Stimulated activated CD4-positive, alpha-beta T cell treated with anti-CD3 and anti-CD28 coated beads, Interleukin-2, amount 100 ng/mL, for 4 hours (primary cell): ENCODE measurements around the gene FOXP1.
A peak's percentile ranks its signal among the peaks of the same experiment; 100 is the strongest.
"Not testable (repeated sequence)": the region's sequence is repeated elsewhere in the genome, so short reads cannot be mapped to it uniquely, and the experiment has no call there.

Experiments used
- DNase-seq: peaks from one replicate; pipeline ENCODE4 v3.0.0-alpha.2; 2020; ENCODE audit warnings: low read depth

FOXP1 gene

GRCh38 chr3:71530903-71531530 is 52.5 kb downstream of the FOXP1 start:
- no peak for DNase-seq

- DNase-seq: no peak
These were observed 54.7 kb downstream of the FOXP1 start for GRCh38 chr3:71528816-71529215.

GRCh38 chr3:71526448-71526847 is 57.1 kb downstream of the FOXP1 start:
- DNase-seq: not testable (repeated sequence)

GRCh38 chr3:71525391-71525790 is 58.1 kb downstream of the FOXP1 start:
- DNase-seq: no peak

GRCh38 chr3:71524672-71525071 is 58.9 kb downstream of the FOXP1 start:
- DNase-seq: no peak

- no peak for DNase-seq
These were observed 59.9 kb downstream of the FOXP1 start for GRCh38 chr3:71523628-71524027.

GRCh38 chr3:71521940-71522876 is 61.3 kb downstream of the FOXP1 start:
- DNase-seq: no peak

- DNase-seq: no peak
These were observed 62.5 kb downstream of the FOXP1 start for GRCh38 chr3:71521021-71521352.

GRCh38 chr3:71520161-71521020 is 63.1 kb downstream of the FOXP1 start:
- DNase-seq: no peak

- no peak for DNase-seq
These were observed 65.4 kb downstream of the FOXP1 start for GRCh38 chr3:71518089-71518488.

GRCh38 chr3:71517271-71517791 is 66.2 kb downstream of the FOXP1 start:
- no peak for DNase-seq

- DNase-seq: no peak
These were observed 67.7 kb downstream of the FOXP1 start for GRCh38 chr3:71515636-71516365.

GRCh38 chr3:71514621-71515020 is 68.9 kb downstream of the FOXP1 start:
- no peak for DNase-seq

GRCh38 chr3:71513515-71513914 is 70.0 kb downstream of the FOXP1 start:
- DNase-seq: no peak

- no peak for DNase-seq
These were observed 70.4 kb downstream of the FOXP1 start for GRCh38 chr3:71513081-71513480.

GRCh38 chr3:71512544-71512943 is 71.0 kb downstream of the FOXP1 start:
- no peak for DNase-seq

GRCh38 chr3:71512000-71512399 is 71.5 kb downstream of the FOXP1 start:
- peak; percentile 46 for DNase-seq

- DNase-seq: no peak
These were observed 72.1 kb downstream of the FOXP1 start for GRCh38 chr3:71511446-71511845.

- DNase-seq: no peak
These were observed 72.5 kb downstream of the FOXP1 start for GRCh38 chr3:71511037-71511436.

GRCh38 chr3:71510510-71510909 is 73.0 kb downstream of the FOXP1 start:
- no peak for DNase-seq

GRCh38 chr3:71509066-71509465 is 74.5 kb downstream of the FOXP1 start:
- no peak for DNase-seq
